GM12878 (cell line): ENCODE data around the gene HMBS. TPM values are rescaled to one million over a fixed set of nuclear protein-coding genes. Genes with fewer than 3 reads are reported as not detected.

Experiments
- ATAC-seq: fragments of 200-7000 bp; cut with Tn5 transposase; 3 replicates; pipeline ENCODE4 v1.9.1; 2020; ENCODE audit warnings: mild to moderate bottlenecking, moderate library complexity
- BruUV-seq: library from RNA; stranded (reverse); fragments of 400-500 nt; replicated peaks from 2 replicates; lab custom pipeline; 2021; lab: Mats Ljungman, UMichigan
- CTCF ChIA-PET: fragments of 300-600 bp; sonication (Branson Sonifier 250); formaldehyde crosslinking; extraction: SDS; loops from one replicate; lab custom pipeline; 2021; ENCODE audit warnings: inconsistent platforms; lab: Yijun Ruan, JAX
- POLR2A ChIA-PET: fragments of 350-600 bp; formaldehyde crosslinking; extraction: SDS; loops from one replicate; lab custom pipeline; 2021; ENCODE audit warnings: inconsistent platforms; lab: Charles Lee
- RAD21 ChIA-PET: fragments of 300-600 bp; sonication (Branson Sonifier 250); formaldehyde crosslinking; loops from one replicate; lab custom pipeline; 2023; ENCODE audit warnings: antibody characterized with exemption; ENCODE audit not compliant: unreplicated experiment; lab: Charles Lee
- SMC1A ChIA-PET: fragments of 300-600 bp; sonication (Branson Sonifier 250); formaldehyde crosslinking; loops from one replicate; lab custom pipeline; 2023; ENCODE audit not compliant: unreplicated experiment, uncharacterized antibody; lab: Charles Lee
- DNase-seq: peaks from one replicate; pipeline ENCODE4 v3.0.0-alpha.2; 2011; ENCODE audit warnings: low read depth, low spot score
- FAIRE-seq: peaks from 3 replicates; lab custom pipeline; 2011; peaks lifted over from hg19 to GRCh38; lab: Jason Lieb, UNC
- H2AFZ ChIP-seq: 2 replicates; pipeline ENCODE4 v1.6.0; 2011; ENCODE audit warnings: low read depth, low read length, control low read depth; ENCODE audit not compliant: control insufficient read depth
- H3K27ac ChIP-seq: 2 replicates; pipeline ENCODE4 v1.5.1; 2011; ENCODE audit warnings: control low read depth; ENCODE audit not compliant: control insufficient read depth, insufficient read depth
- H3K27me3 ChIP-seq, 2 experiments: replicated peaks in 1 of 2; 2 replicates each; pipeline versions ENCODE4 v1.6.0 to v1.6.1; 2011; ENCODE audit warnings: low read length in 1 of 2; ENCODE audit not compliant: control insufficient read depth in 2 of 2, insufficient read depth in 2 of 2
- H3K36me3 ChIP-seq, 2 experiments: 2 replicates each; pipeline ENCODE4 v1.5.1; 2011; ENCODE audit warnings: low read length in 1 of 2; ENCODE audit not compliant: control insufficient read depth in 2 of 2, insufficient read depth in 2 of 2
- H3K4me1 ChIP-seq: 2 replicates; pipeline ENCODE4 v1.6.1; 2011; ENCODE audit warnings: mild to moderate bottlenecking, low read length, moderate library complexity, mixed read lengths; ENCODE audit not compliant: control insufficient read depth, insufficient read depth
- H3K4me2 ChIP-seq: 2 replicates; pipeline ENCODE4 v1.6.0; 2011; ENCODE audit warnings: control low read depth; ENCODE audit not compliant: control insufficient read depth, insufficient read depth
- H3K4me3 ChIP-seq: fragments of 200-600 bp; sonication (generic); 2 replicates; pipeline ENCODE4 v1.5.1; 2016
- H3K79me2 ChIP-seq: 2 replicates; pipeline ENCODE4 v1.6.0; 2011; ENCODE audit warnings: low read length; ENCODE audit not compliant: control insufficient read depth, insufficient read depth
- H3K9ac ChIP-seq: 2 replicates; pipeline ENCODE4 v1.8.0; 2011; ENCODE audit warnings: low read length, control low read depth, mixed read lengths; ENCODE audit not compliant: control insufficient read depth, insufficient read depth
- H3K9me3 ChIP-seq: replicated peaks from 3 replicates; pipeline ENCODE4 v1.5.1; 2011; ENCODE audit warnings: mild to moderate bottlenecking, low read length; ENCODE audit not compliant: control insufficient read depth, insufficient read depth
- H4K20me1 ChIP-seq: 2 replicates; pipeline ENCODE4 v1.6.0; 2011; ENCODE audit not compliant: control insufficient read depth, insufficient read depth
- ASH2L ChIP-seq: fragments of 300-600, 200-600 bp; sonication (generic); IDR thresholded peaks from 2 replicates; pipeline ENCODE4 v1.6.1; 2017; ENCODE audit warnings: low read depth, mild to moderate bottlenecking, borderline replicate concordance
- ATF3 ChIP-seq: IDR thresholded peaks from 2 replicates; pipeline ENCODE4 v1.6.1; 2011; ENCODE audit warnings: low read depth, mild to moderate bottlenecking, low read length, moderate library complexity, borderline replicate concordance; ENCODE audit errors: extremely low read depth
- ETV6 ChIP-seq, 2 experiments: fragments of 450-650 bp in 1 of 2; IDR thresholded peaks in 1 of 2; conservative IDR thresholded peaks in 1 of 2; 2 replicates each; pipeline ENCODE4 v1.6.1; 2014; ENCODE audit warnings: antibody characterized with exemption in 1 of 2, borderline replicate concordance in 1 of 2, low read depth in 1 of 2, mild to moderate bottlenecking in 1 of 2, moderate library complexity in 1 of 2
- FOS ChIP-seq: IDR thresholded peaks from 3 replicates; pipeline ENCODE4 v1.6.1; 2011; ENCODE audit warnings: borderline replicate concordance; ENCODE audit not compliant: insufficient read length; ENCODE audit errors: extremely low read depth
- HCFC1 ChIP-seq: fragments of 150-350 bp; IDR thresholded peaks from 2 replicates; pipeline ENCODE4 v1.6.1; 2014; ENCODE audit warnings: low read length
- JUND ChIP-seq: IDR thresholded peaks from 2 replicates; pipeline ENCODE4 v1.6.1; 2012; ENCODE audit warnings: low read depth, mild to moderate bottlenecking, low read length, improper control_type of control experiment, moderate library complexity
- NFYB ChIP-seq: IDR thresholded peaks from 2 replicates; pipeline ENCODE4 v1.6.1; 2011; ENCODE audit warnings: low read depth, mild to moderate bottlenecking, low read length, improper control_type of control experiment, moderate library complexity; ENCODE audit not compliant: insufficient read depth
- NR2C2 ChIP-seq: IDR thresholded peaks from 2 replicates; pipeline ENCODE4 v1.6.1; 2011; ENCODE audit warnings: borderline replicate concordance, low read depth; ENCODE audit not compliant: control insufficient read depth, insufficient read length
- POLR2A ChIP-seq: IDR thresholded peaks from 2 replicates; pipeline ENCODE4 v1.6.1; 2011; ENCODE audit warnings: low read depth, mild to moderate bottlenecking, low read length
- REST ChIP-seq: IDR thresholded peaks from 2 replicates; pipeline ENCODE4 v1.6.1; 2012; ENCODE audit warnings: mild to moderate bottlenecking, low read depth, low read length
- RUNX3 ChIP-seq: IDR thresholded peaks from 2 replicates; pipeline ENCODE4 v1.6.1; 2012; ENCODE audit warnings: low read length, inconsistent platforms
- SP1 ChIP-seq: IDR thresholded peaks from one replicate; pipeline ENCODE4 v1.6.1; 2011; ENCODE audit warnings: low read depth, low read length
- WRNIP1 ChIP-seq: IDR thresholded peaks from 2 replicates; pipeline ENCODE4 v1.6.1; 2011; ENCODE audit warnings: low read depth, low read length, improper control_type of control experiment, borderline replicate concordance
- ZBTB33 ChIP-seq: fragments of 450-650 bp; IDR thresholded peaks from 2 replicates; pipeline ENCODE4 v1.6.1; 2017; ENCODE audit warnings: mild to moderate bottlenecking
- WGBS: methylation state at CpG from one replicate; pipeline ENCODE4 v1.1.6; 2016; ENCODE audit warnings: low lambda C conversion rate; ENCODE audit not compliant: insufficient replicate concordance, insufficient coverage; ENCODE audit errors: missing lambda C conversion rate; 5-methylcytosine and 5-hydroxymethylcytosine counted together
- in situ Hi-C: fragments of 300-500 bp; cut with MboI; formaldehyde crosslinking; loops from 9 replicates; pipeline ENCODE4 v1.14.3; 2018; ENCODE audit warnings: mixed read lengths
- intact Hi-C: fragments of 100-400 bp; cut with micrococcal nuclease; formaldehyde crosslinking; loops from one replicate; pipeline ENCODE4 v1.14.2; 2022; ENCODE audit not compliant: unreplicated experiment
- polyA plus RNA-seq, 11 experiments: library from polyadenylated mRNA; depleted of rRNA in 4 of 11; unstranded in 6 of 11; stranded (reverse) in 5 of 11; fragments of >200 nt; fragmentation: Nextera tagmentation in 4 of 11; fragmentation: Illumina TruSeq in 1 of 11; extraction: Ambion mirVana in 4 of 11; extraction: Trizol in 1 of 11; gene quantifications; 1 replicate in 1 of 11; 2 replicates in 10 of 11; pipeline versions ENCODE4 v1.2.1 to v1.2.3, GENCODE V29; 2011 to 2016; ENCODE audit warnings: inconsistent platforms in 2 of 11, missing spikeins in 2 of 11, low read depth in 1 of 11
- total RNA-seq, 4 experiments: library from RNA; depleted of rRNA in 3 of 4; stranded (reverse); fragments of >200 nt in 3 of 4; fragmentation: Illumina TruSeq in 1 of 4; extraction: Trizol in 1 of 4; gene quantifications; 2 replicates each; pipeline versions ENCODE4 v1.2.1 to v1.2.3, GENCODE V29; 2013 to 2021

Gene HMBS
- total and polyA plus RNA-seq, 10 of the 15 experiments (the other 5 are each of a cell fraction or from before 2014, with no cell fraction given) = 17.7 to 96.7 (median 49.7) TPM

GRCh38 chr11:119062779-119063178, 21.9 kb upstream of the HMBS start:
- WGBS = 84% methylated on average over 5 of the region's 5 CpGs
- Histone ChIP-seq H3K36me3 (no peaks in the 10 kb centered on the region), H2AFZ (no peak overlapping the region), H4K20me1 (no peaks in the 10 kb centered on the region), H3K9ac (no peak overlapping the region), H3K27me3 (no peaks in the 10 kb centered on the region), H3K4me2 (no peak overlapping the region), H3K4me3 (no peak overlapping the region), H3K27ac (no peak overlapping the region), H3K79me2 (peaks cover 7% of the 10 kb centered on the region), H3K4me1 (no peaks in the 10 kb centered on the region; the same call in 1 of the 2 replicates), H3K9me3 (no peaks in the 10 kb centered on the region)
- ChIA-PET SMC1A (interaction anchor here (1.2 kb wide), 1 partner anchor 109 kb away, joined by 3 read pairs; no protein-coding TSS in a partner anchor), CTCF (interaction anchor here (0.6 to 2.9 kb wide), 6 partner anchors 33 to 275 kb away, joined by 3 to 10 read pairs (median 4); no protein-coding TSS in a partner anchor), POLR2A (interaction anchor here (0.6 kb wide), 2 partner anchors 22 to 364 kb away, joined by 3 to 5 read pairs; no protein-coding TSS in a partner anchor), RAD21 (no interaction called here)
- no peak for ATAC-seq
- no peak for DNase-seq
- no peak for FAIRE-seq
- intact Hi-C loops (no loop called here), in situ Hi-C loops (no loop called here)
- no TSS peak for BruUV-seq
- TF ChIP-seq ETV6 (conservative IDR thresholded peaks at IDR 0.05 in 1 of 2, IDR thresholded peaks at IDR 0.05 in 1 of 2; ENCODE audit: borderline replicate concordance in 1 of 2, low read depth in 1 of 2) (no peak), FOS (no peak), NR2C2 (no peak), HCFC1 (no peak), SP1 (no peak), POLR2A (no peak), ZBTB33 (no peak), JUND (no peak), ATF3 (no peak), ASH2L (no peak), WRNIP1 (no peak), NFYB (no peak), RUNX3 (no peak), REST (no peak)
